Liver (tissue), 9 donors: ENCODE measurements around the gene CLCA1. TPM values are rescaled to one million over a fixed set of nuclear protein-coding genes. Genes with fewer than 3 reads are reported as not detected.

ENCODE experiments used
- DNase-seq: peaks from one replicate; pipeline ENCODE4 v3.0.0-alpha.2; 2017; ENCODE audit warnings: low spot score
- H3K27ac ChIP-seq, 2 donors: one replicate each; pipeline ENCODE4 v1.7.0; 2013; ENCODE audit warnings: inconsistent platforms in 2 of 2, low read length in 2 of 2, control low read depth in 1 of 2, low read depth in 1 of 2, mild to moderate bottlenecking in 1 of 2
- H3K27me3 ChIP-seq, 4 donors: one replicate each; pipeline versions ENCODE4 v1.6.1 to v1.7.0; 2013; ENCODE audit warnings: low read length in 3 of 4, inconsistent platforms in 1 of 4, mild to moderate bottlenecking in 1 of 4, moderate library complexity in 1 of 4; ENCODE audit not compliant: control insufficient read depth in 4 of 4, insufficient read depth in 4 of 4
- H3K36me3 ChIP-seq, 4 donors: one replicate each; pipeline versions ENCODE4 v1.6.1 to v1.7.0; 2013; ENCODE audit warnings: low read length in 3 of 4, mild to moderate bottlenecking in 3 of 4, low read depth in 1 of 4, moderate library complexity in 1 of 4; ENCODE audit not compliant: control insufficient read depth in 4 of 4, insufficient read depth in 3 of 4
- H3K4me1 ChIP-seq, 4 donors: one replicate each; pipeline versions ENCODE4 v1.6.1 to v1.7.0; 2013; ENCODE audit warnings: low read length in 3 of 4, mild to moderate bottlenecking in 3 of 4, moderate library complexity in 1 of 4; ENCODE audit not compliant: control insufficient read depth in 4 of 4, insufficient read depth in 4 of 4
- H3K4me3 ChIP-seq, 3 donors: one replicate each; pipeline versions ENCODE4 v1.6.1 to v1.7.0; 2013; ENCODE audit warnings: low read length in 3 of 3, control low read depth in 1 of 3, low read depth in 1 of 3, mild to moderate bottlenecking in 1 of 3
- H3K9ac ChIP-seq, 2 donors: one replicate each; pipeline ENCODE4 v1.7.0; 2013; ENCODE audit warnings: low read length in 2 of 2, mild to moderate bottlenecking in 2 of 2, moderate library complexity in 2 of 2, control low read depth in 1 of 2, low read depth in 1 of 2
- H3K9me3 ChIP-seq, 4 donors: one replicate each; pipeline versions ENCODE4 v1.6.1 to v1.7.0; 2013; ENCODE audit warnings: low read length in 3 of 4; ENCODE audit not compliant: control insufficient read depth in 4 of 4
- EGR1 ChIP-seq, 2 donors: IDR thresholded peaks; 2 replicates each; pipeline ENCODE4 v1.6.1; 2016 to 2018; ENCODE audit warnings: antibody characterized with exemption in 2 of 2, low read depth in 2 of 2
- FOXA1 ChIP-seq: IDR thresholded peaks from 2 replicates; pipeline ENCODE4 v1.6.1; 2016; ENCODE audit warnings: antibody characterized with exemption
- FOXA2 ChIP-seq: IDR thresholded peaks from 2 replicates; pipeline ENCODE4 v1.6.1; 2016; ENCODE audit warnings: antibody characterized with exemption
- GABPA ChIP-seq, 2 donors: IDR thresholded peaks in 1 of 2; conservative IDR thresholded peaks in 1 of 2; 2 replicates each; pipeline ENCODE4 v1.6.1; 2016; ENCODE audit warnings: antibody characterized with exemption in 2 of 2, mild to moderate bottlenecking in 1 of 2, moderate library complexity in 1 of 2
- HNF4A ChIP-seq, 2 donors: conservative IDR thresholded peaks; 2 replicates each; pipeline ENCODE4 v1.6.1; 2016; ENCODE audit warnings: antibody characterized with exemption in 2 of 2, mild to moderate bottlenecking in 2 of 2
- HNF4G ChIP-seq: IDR thresholded peaks from 2 replicates; pipeline ENCODE4 v1.6.1; 2016; ENCODE audit warnings: antibody characterized with exemption
- NR2F2 ChIP-seq: IDR thresholded peaks from 2 replicates; pipeline ENCODE4 v1.6.1; 2016; ENCODE audit warnings: antibody characterized with exemption
- RAD21 ChIP-seq, 2 donors: IDR thresholded peaks; 2 replicates each; pipeline ENCODE4 v1.6.1; 2016; ENCODE audit warnings: antibody characterized with exemption in 2 of 2, mild to moderate bottlenecking in 2 of 2
- RXRA ChIP-seq, 2 donors: IDR thresholded peaks; 2 replicates each; pipeline ENCODE4 v1.6.1; 2017 to 2018; ENCODE audit warnings: antibody characterized with exemption in 2 of 2, mild to moderate bottlenecking in 1 of 2
- SP1 ChIP-seq: IDR thresholded peaks from 2 replicates; pipeline ENCODE4 v1.6.1; 2018; ENCODE audit warnings: antibody characterized with exemption, mild to moderate bottlenecking
- TAF1 ChIP-seq: conservative IDR thresholded peaks from 2 replicates; pipeline ENCODE4 v1.6.1; 2016; ENCODE audit warnings: antibody characterized with exemption, mild to moderate bottlenecking
- YY1 ChIP-seq: IDR thresholded peaks from 2 replicates; pipeline ENCODE4 v1.6.1; 2016; ENCODE audit warnings: antibody characterized with exemption, mild to moderate bottlenecking
- WGBS: extraction: QIAGEN DNeasy Blood & Tissue Kit; methylation state at CpG from one replicate; pipeline ENCODE4 v1.1.7; 2013; 5-methylcytosine and 5-hydroxymethylcytosine counted together
- polyA plus RNA-seq, 2 donors: library from polyadenylated mRNA; stranded (reverse) in 1 of 2; unstranded in 1 of 2; fragments of 200-250 nt in 1 of 2; fragments of >200 nt in 1 of 2; fragmentation: Nextera tagmentation in 1 of 2; extraction: Ambion mirVana in 1 of 2; gene quantifications; one replicate each; pipeline versions ENCODE4 v1.2.1 to v1.2.3, GENCODE V29; 2013 to 2015
- total RNA-seq, 2 donors: library from RNA; depleted of rRNA; stranded (reverse); fragments of >200 nt; gene quantifications; one replicate each; pipeline ENCODE4 v1.2.3, GENCODE V29; 2014
- TF ChIP-seq, protein P1 (sequence below): IDR thresholded peaks from 2 replicates; pipeline ENCODE4 v1.6.1; 2016; ENCODE audit warnings: antibody characterized with exemption
- TF ChIP-seq, protein P2 (sequence below): IDR thresholded peaks from 2 replicates; pipeline ENCODE4 v1.6.1; 2016; ENCODE audit warnings: antibody characterized with exemption, mild to moderate bottlenecking
- TF ChIP-seq, protein P3 (sequence below): IDR thresholded peaks from 2 replicates; pipeline ENCODE4 v1.6.1; 2016; ENCODE audit warnings: antibody characterized with exemption
- TF ChIP-seq, protein P4 (sequence below): fragments of 150-350 bp; IDR thresholded peaks from 2 replicates; pipeline ENCODE4 v1.5.1; 2017; ENCODE audit warnings: improper control_type of control experiment, low read depth, low read length; ENCODE audit not compliant: missing input control
- TF ChIP-seq, protein P5 (sequence below): IDR thresholded peaks from 2 replicates; pipeline ENCODE4 v1.6.1; 2016; ENCODE audit warnings: antibody characterized with exemption
- donor health status: healthy.
- donor health status: healthy.
- donor health status: healthy.
- donor health status: healthy.
- donor health status: healthy.

CLCA1 gene, protein sequence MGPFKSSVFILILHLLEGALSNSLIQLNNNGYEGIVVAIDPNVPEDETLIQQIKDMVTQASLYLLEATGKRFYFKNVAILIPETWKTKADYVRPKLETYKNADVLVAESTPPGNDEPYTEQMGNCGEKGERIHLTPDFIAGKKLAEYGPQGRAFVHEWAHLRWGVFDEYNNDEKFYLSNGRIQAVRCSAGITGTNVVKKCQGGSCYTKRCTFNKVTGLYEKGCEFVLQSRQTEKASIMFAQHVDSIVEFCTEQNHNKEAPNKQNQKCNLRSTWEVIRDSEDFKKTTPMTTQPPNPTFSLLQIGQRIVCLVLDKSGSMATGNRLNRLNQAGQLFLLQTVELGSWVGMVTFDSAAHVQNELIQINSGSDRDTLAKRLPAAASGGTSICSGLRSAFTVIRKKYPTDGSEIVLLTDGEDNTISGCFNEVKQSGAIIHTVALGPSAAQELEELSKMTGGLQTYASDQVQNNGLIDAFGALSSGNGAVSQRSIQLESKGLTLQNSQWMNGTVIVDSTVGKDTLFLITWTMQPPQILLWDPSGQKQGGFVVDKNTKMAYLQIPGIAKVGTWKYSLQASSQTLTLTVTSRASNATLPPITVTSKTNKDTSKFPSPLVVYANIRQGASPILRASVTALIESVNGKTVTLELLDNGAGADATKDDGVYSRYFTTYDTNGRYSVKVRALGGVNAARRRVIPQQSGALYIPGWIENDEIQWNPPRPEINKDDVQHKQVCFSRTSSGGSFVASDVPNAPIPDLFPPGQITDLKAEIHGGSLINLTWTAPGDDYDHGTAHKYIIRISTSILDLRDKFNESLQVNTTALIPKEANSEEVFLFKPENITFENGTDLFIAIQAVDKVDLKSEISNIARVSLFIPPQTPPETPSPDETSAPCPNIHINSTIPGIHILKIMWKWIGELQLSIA
- total RNA-seq, result not detected
- not detected for polyA plus RNA-seq

DNA sequence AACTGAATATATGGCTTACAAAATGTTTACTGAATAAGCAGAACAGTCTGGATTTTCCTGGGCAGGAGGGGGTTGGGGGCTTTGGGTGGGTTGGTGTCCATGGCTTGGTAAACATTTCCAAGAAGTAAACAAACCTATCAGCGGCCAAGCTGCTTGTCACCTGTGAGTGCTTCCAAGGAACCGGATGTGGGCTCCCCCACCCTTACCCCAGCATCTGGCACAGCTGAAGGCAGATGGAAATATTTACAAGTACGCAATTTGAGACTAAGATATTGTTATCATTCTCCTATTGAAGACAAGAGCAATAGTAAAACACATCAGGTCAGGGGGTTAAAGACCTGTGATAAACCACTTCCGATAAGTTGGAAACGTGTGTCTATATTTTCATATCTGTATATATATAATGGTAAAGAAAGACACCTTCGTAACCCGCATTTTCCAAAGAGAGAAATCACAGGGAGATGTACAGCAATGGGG is at the start of gene CLCA1:
CLCA1 (plus strand) TSS at position 427 of the 477 bp plus-strand sequence; CDS start at position 472, 45 bp downstream.
- Histone ChIP-seq H3K9ac (no peak within 1 kb of the TSS), H3K27me3 (peaks cover 0 to 6% (median 2%) of the 10 kb centered on the region in 4 donors), H3K4me1 (no peaks in the 10 kb centered on the region), H3K27ac (no peak within 1 kb of the TSS), H3K36me3 (no peaks in the 10 kb centered on the region), H3K9me3 (no peaks in the 10 kb centered on the region), H3K4me3 (no peak within 1 kb of the TSS)
- 60% methylated on average over 7 of the region's 7 CpGs for WGBS
- DNase-seq, result no peak
- TF ChIP-seq TAF1, result no peak
- TF ChIP-seq, protein P1, sequence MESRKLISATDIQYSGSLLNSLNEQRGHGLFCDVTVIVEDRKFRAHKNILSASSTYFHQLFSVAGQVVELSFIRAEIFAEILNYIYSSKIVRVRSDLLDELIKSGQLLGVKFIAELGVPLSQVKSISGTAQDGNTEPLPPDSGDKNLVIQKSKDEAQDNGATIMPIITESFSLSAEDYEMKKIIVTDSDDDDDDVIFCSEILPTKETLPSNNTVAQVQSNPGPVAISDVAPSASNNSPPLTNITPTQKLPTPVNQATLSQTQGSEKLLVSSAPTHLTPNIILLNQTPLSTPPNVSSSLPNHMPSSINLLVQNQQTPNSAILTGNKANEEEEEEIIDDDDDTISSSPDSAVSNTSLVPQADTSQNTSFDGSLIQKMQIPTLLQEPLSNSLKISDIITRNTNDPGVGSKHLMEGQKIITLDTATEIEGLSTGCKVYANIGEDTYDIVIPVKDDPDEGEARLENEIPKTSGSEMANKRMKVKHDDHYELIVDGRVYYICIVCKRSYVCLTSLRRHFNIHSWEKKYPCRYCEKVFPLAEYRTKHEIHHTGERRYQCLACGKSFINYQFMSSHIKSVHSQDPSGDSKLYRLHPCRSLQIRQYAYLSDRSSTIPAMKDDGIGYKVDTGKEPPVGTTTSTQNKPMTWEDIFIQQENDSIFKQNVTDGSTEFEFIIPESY, result no peak
- no peak for TF ChIP-seq EGR1 (IDR thresholded peaks at IDR 0.05; ENCODE audit: low read depth in 2 of 2)
- no peak for TF ChIP-seq GABPA (IDR thresholded peaks at IDR 0.05 in 1 of 2, conservative IDR thresholded peaks at IDR 0.05 in 1 of 2)
- no peak for TF ChIP-seq NR2F2
- no peak for TF ChIP-seq FOXA2
- TF ChIP-seq, protein P2, sequence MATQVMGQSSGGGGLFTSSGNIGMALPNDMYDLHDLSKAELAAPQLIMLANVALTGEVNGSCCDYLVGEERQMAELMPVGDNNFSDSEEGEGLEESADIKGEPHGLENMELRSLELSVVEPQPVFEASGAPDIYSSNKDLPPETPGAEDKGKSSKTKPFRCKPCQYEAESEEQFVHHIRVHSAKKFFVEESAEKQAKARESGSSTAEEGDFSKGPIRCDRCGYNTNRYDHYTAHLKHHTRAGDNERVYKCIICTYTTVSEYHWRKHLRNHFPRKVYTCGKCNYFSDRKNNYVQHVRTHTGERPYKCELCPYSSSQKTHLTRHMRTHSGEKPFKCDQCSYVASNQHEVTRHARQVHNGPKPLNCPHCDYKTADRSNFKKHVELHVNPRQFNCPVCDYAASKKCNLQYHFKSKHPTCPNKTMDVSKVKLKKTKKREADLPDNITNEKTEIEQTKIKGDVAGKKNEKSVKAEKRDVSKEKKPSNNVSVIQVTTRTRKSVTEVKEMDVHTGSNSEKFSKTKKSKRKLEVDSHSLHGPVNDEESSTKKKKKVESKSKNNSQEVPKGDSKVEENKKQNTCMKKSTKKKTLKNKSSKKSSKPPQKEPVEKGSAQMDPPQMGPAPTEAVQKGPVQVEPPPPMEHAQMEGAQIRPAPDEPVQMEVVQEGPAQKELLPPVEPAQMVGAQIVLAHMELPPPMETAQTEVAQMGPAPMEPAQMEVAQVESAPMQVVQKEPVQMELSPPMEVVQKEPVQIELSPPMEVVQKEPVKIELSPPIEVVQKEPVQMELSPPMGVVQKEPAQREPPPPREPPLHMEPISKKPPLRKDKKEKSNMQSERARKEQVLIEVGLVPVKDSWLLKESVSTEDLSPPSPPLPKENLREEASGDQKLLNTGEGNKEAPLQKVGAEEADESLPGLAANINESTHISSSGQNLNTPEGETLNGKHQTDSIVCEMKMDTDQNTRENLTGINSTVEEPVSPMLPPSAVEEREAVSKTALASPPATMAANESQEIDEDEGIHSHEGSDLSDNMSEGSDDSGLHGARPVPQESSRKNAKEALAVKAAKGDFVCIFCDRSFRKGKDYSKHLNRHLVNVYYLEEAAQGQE, result no peak
- TF ChIP-seq, protein P3, sequence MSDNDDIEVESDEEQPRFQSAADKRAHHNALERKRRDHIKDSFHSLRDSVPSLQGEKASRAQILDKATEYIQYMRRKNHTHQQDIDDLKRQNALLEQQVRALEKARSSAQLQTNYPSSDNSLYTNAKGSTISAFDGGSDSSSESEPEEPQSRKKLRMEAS, result no peak
- TF ChIP-seq, protein P4, sequence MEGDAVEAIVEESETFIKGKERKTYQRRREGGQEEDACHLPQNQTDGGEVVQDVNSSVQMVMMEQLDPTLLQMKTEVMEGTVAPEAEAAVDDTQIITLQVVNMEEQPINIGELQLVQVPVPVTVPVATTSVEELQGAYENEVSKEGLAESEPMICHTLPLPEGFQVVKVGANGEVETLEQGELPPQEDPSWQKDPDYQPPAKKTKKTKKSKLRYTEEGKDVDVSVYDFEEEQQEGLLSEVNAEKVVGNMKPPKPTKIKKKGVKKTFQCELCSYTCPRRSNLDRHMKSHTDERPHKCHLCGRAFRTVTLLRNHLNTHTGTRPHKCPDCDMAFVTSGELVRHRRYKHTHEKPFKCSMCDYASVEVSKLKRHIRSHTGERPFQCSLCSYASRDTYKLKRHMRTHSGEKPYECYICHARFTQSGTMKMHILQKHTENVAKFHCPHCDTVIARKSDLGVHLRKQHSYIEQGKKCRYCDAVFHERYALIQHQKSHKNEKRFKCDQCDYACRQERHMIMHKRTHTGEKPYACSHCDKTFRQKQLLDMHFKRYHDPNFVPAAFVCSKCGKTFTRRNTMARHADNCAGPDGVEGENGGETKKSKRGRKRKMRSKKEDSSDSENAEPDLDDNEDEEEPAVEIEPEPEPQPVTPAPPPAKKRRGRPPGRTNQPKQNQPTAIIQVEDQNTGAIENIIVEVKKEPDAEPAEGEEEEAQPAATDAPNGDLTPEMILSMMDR, result no peak
- no peak for TF ChIP-seq RAD21 (IDR thresholded peaks at IDR 0.05)
- no peak for TF ChIP-seq RXRA (IDR thresholded peaks at IDR 0.05)
- TF ChIP-seq YY1, result no peak
- no peak for TF ChIP-seq FOXA1
- TF ChIP-seq, protein P5, sequence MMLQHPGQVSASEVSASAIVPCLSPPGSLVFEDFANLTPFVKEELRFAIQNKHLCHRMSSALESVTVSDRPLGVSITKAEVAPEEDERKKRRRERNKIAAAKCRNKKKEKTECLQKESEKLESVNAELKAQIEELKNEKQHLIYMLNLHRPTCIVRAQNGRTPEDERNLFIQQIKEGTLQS, result no peak
- TF ChIP-seq HNF4A (conservative IDR thresholded peaks at IDR 0.05), result no peak
- TF ChIP-seq HNF4G, result no peak
- no peak for TF ChIP-seq SP1
